WTC11 (cell line): Measurements from ENCODE around the gene TMEM25. TPM values are rescaled to one million over a fixed set of nuclear protein-coding genes. Genes with fewer than 3 reads are reported as not detected.
"Not testable (repeated sequence)": the region's sequence is repeated elsewhere in the genome, so short reads cannot be mapped to it uniquely, and the experiment has no call there.

Source experiments
- ATAC-seq: fragments of 200-7000 bp; cut with Tn5 transposase; 2 replicates; pipeline ENCODE4 v1.10.0; 2021; ENCODE audit warnings: mild to moderate bottlenecking, moderate library complexity
- CTCF ChIA-PET: fragments of 300-600 bp; sonication (Branson Sonifier 250); formaldehyde crosslinking; loops from one replicate; lab custom pipeline; 2021; ENCODE audit warnings: antibody characterized with exemption; lab: Charles Lee
- POLR2A ChIA-PET: fragments of 350-600 bp; sonication (Branson Sonifier 250); formaldehyde crosslinking; loops from one replicate; lab custom pipeline; 2021; ENCODE audit warnings: antibody characterized with exemption; lab: Charles Lee
- DNase-seq: peaks from one replicate; pipeline ENCODE4 v3.0.0; 2021; ENCODE audit warnings: low spot score
- H3K27ac Mint-ChIP-seq: 2 replicates; pipeline ENCODE4 v1.8.0; 2021; ENCODE audit warnings: mixed read lengths
- H3K27me3 Mint-ChIP-seq: 2 replicates; pipeline ENCODE4 v1.8.0; 2021; ENCODE audit warnings: low read depth, mild to moderate bottlenecking, moderate library complexity, mixed read lengths
- H3K36me3 Mint-ChIP-seq: 2 replicates; pipeline ENCODE4 v1.8.0; 2021; ENCODE audit warnings: mixed read lengths
- H3K4me1 Mint-ChIP-seq: 2 replicates; pipeline ENCODE4 v1.8.0; 2022; ENCODE audit warnings: mixed read lengths
- H3K4me3 Mint-ChIP-seq: 2 replicates; pipeline ENCODE4 v1.8.0; 2021; ENCODE audit warnings: mild to moderate bottlenecking, moderate library complexity, mixed read lengths
- H3K9me3 Mint-ChIP-seq: 2 replicates; pipeline ENCODE4 v1.8.0; 2021; ENCODE audit warnings: mixed read lengths
- CBFB ChIP-seq: sonication (generic); formaldehyde crosslinking; IDR thresholded peaks from 2 replicates; pipeline ENCODE4 v1.8.1; 2022; ENCODE audit warnings: mild to moderate bottlenecking, low read depth, missing genetic modification reagents
- CREB1 ChIP-seq: sonication (generic); formaldehyde crosslinking; IDR thresholded peaks from 2 replicates; pipeline ENCODE4 v1.8.0; 2023; ENCODE audit warnings: mild to moderate bottlenecking, missing genetic modification reagents
- CREM ChIP-seq: sonication (generic); formaldehyde crosslinking; IDR thresholded peaks from 2 replicates; pipeline ENCODE4 v1.8.1; 2022; ENCODE audit warnings: mild to moderate bottlenecking, missing genetic modification reagents, moderate library complexity
- E2F1 ChIP-seq: sonication (generic); formaldehyde crosslinking; IDR thresholded peaks from 2 replicates; pipeline ENCODE4 v1.8.0; 2022; ENCODE audit warnings: mild to moderate bottlenecking, missing genetic modification reagents
- ESRRA ChIP-seq: sonication (generic); formaldehyde crosslinking; IDR thresholded peaks from 2 replicates; pipeline ENCODE4 v1.8.1; 2022; ENCODE audit warnings: mild to moderate bottlenecking, missing genetic modification reagents, borderline replicate concordance
- ETV6 ChIP-seq: sonication (generic); formaldehyde crosslinking; IDR thresholded peaks from 2 replicates; pipeline ENCODE4 v1.8.1; 2022; ENCODE audit warnings: mild to moderate bottlenecking, missing genetic modification reagents
- FOXK1 ChIP-seq: sonication (generic); formaldehyde crosslinking; IDR thresholded peaks from 2 replicates; pipeline ENCODE4 v1.8.0; 2022; ENCODE audit warnings: mild to moderate bottlenecking, moderate library complexity, missing genetic modification reagents
- GTF2I ChIP-seq: fragments of 250-450 bp; sonication (Bioruptor Pico); conservative IDR thresholded peaks from 2 replicates; pipeline ENCODE4 v1.4.0; 2021; ENCODE audit warnings: mild to moderate bottlenecking
- KAT7 ChIP-seq: sonication (generic); formaldehyde crosslinking; IDR thresholded peaks from 2 replicates; pipeline ENCODE4 v1.8.1; 2023; ENCODE audit warnings: missing genetic modification reagents, mild to moderate bottlenecking, borderline replicate concordance
- MAX ChIP-seq: sonication (generic); formaldehyde crosslinking; IDR thresholded peaks from 2 replicates; pipeline ENCODE4 v1.8.0; 2022; ENCODE audit warnings: mild to moderate bottlenecking, missing genetic modification reagents
- NFATC4 ChIP-seq: fragments of 250-450 bp; sonication (Bioruptor Pico); IDR thresholded peaks from 2 replicates; pipeline ENCODE4 v1.9.0; 2021; ENCODE audit warnings: mild to moderate bottlenecking
- NR1H2 ChIP-seq: sonication (generic); formaldehyde crosslinking; IDR thresholded peaks from 2 replicates; pipeline ENCODE4 v1.9.0; 2021; ENCODE audit warnings: mild to moderate bottlenecking, moderate library complexity, missing genetic modification reagents
- RELA ChIP-seq: sonication (generic); formaldehyde crosslinking; IDR thresholded peaks from 2 replicates; pipeline ENCODE4 v1.8.1; 2022; ENCODE audit warnings: missing genetic modification reagents, mild to moderate bottlenecking, borderline replicate concordance
- SMAD3 ChIP-seq: sonication (generic); formaldehyde crosslinking; IDR thresholded peaks from 2 replicates; pipeline ENCODE4 v1.8.0; 2022; ENCODE audit warnings: missing genetic modification reagents, mild to moderate bottlenecking, borderline replicate concordance
- SMAD4 ChIP-seq: sonication (generic); formaldehyde crosslinking; IDR thresholded peaks from 2 replicates; pipeline ENCODE4 v1.8.0; 2022; ENCODE audit warnings: mild to moderate bottlenecking, missing genetic modification reagents
- SP1 ChIP-seq: sonication (generic); formaldehyde crosslinking; conservative IDR thresholded peaks from 2 replicates; pipeline ENCODE4 v1.8.1; 2022; ENCODE audit warnings: missing genetic modification reagents
- TCF7 ChIP-seq: sonication (generic); formaldehyde crosslinking; IDR thresholded peaks from 2 replicates; pipeline ENCODE4 v1.8.0; 2022; ENCODE audit warnings: mild to moderate bottlenecking, low read depth, missing genetic modification reagents, moderate library complexity
- TEAD1 ChIP-seq: sonication (generic); formaldehyde crosslinking; IDR thresholded peaks from 2 replicates; pipeline ENCODE4 v1.8.0; 2022; ENCODE audit warnings: mild to moderate bottlenecking, missing genetic modification reagents
- TEAD4 ChIP-seq: sonication (generic); formaldehyde crosslinking; IDR thresholded peaks from 2 replicates; pipeline ENCODE4 v1.8.0; 2022; ENCODE audit warnings: mild to moderate bottlenecking, missing genetic modification reagents
- ZBTB21 ChIP-seq: sonication (generic); formaldehyde crosslinking; IDR thresholded peaks from 2 replicates; pipeline ENCODE4 v1.8.1; 2023; ENCODE audit warnings: mild to moderate bottlenecking, missing genetic modification reagents, borderline replicate concordance
- ZNF138 ChIP-seq: sonication (generic); formaldehyde crosslinking; conservative IDR thresholded peaks from 2 replicates; pipeline ENCODE4 v1.8.1; 2022; ENCODE audit warnings: mild to moderate bottlenecking, moderate library complexity, missing genetic modification reagents
- ZNF263 ChIP-seq: sonication (generic); formaldehyde crosslinking; IDR thresholded peaks from 2 replicates; pipeline ENCODE4 v1.8.1; 2022; ENCODE audit warnings: low read depth, mild to moderate bottlenecking, moderate library complexity, missing genetic modification reagents
- ZNF317 ChIP-seq: sonication (generic); formaldehyde crosslinking; IDR thresholded peaks from 2 replicates; pipeline ENCODE4 v1.8.1; 2023; ENCODE audit warnings: low read depth, mild to moderate bottlenecking, moderate library complexity, missing genetic modification reagents, borderline replicate concordance
- ZNF416 ChIP-seq: fragments of 250-450 bp; sonication (Bioruptor Pico); IDR thresholded peaks from 2 replicates; pipeline ENCODE4 v1.9.0; 2021; ENCODE audit warnings: mild to moderate bottlenecking, inconsistent platforms
- ZNF423 ChIP-seq: fragments of 250-450 bp; sonication (Bioruptor Pico); IDR thresholded peaks from 2 replicates; pipeline ENCODE4 v2.1.2; 2022; ENCODE audit warnings: mild to moderate bottlenecking, moderate library complexity
- ZNF425 ChIP-seq: fragments of 250-450 bp; sonication (Bioruptor Pico); conservative IDR thresholded peaks from 2 replicates; pipeline ENCODE4 v1.9.0; 2021; ENCODE audit warnings: mild to moderate bottlenecking
- ZNF512 ChIP-seq: sonication (generic); formaldehyde crosslinking; IDR thresholded peaks from 2 replicates; pipeline ENCODE4 v1.8.1; 2022; ENCODE audit warnings: missing genetic modification reagents, borderline replicate concordance
- ZNF671 ChIP-seq: fragments of 250-450 bp; sonication (Bioruptor Pico); IDR thresholded peaks from 2 replicates; pipeline ENCODE4 v1.8.0; 2021; ENCODE audit warnings: mild to moderate bottlenecking
- total RNA-seq: library from RNA; stranded (reverse); gene quantifications from 3 replicates; pipeline ENCODE4 v1.2.3, GENCODE V29; 2021

The TMEM25 gene
- total RNA-seq, 1 experiment from 2014 or later: 19.7 TPM

GRCh38 chr11:118530683-118531596 is at the start of gene TMEM25 (continued):
- TF ChIP-seq ZNF671 (CRISPR knock-in tag): no peak
- TF ChIP-seq ZNF512 (CRISPR knock-in tag): no peak
- TF ChIP-seq NFATC4 (CRISPR knock-in tag): no peak
- TF ChIP-seq E2F1 (CRISPR knock-in tag): 0 out of 2 replicates have a peak, but pooled peaks have one; percentile 20
- TF ChIP-seq TEAD1: no peak
- no peak for TF ChIP-seq NR1H2 (CRISPR knock-in tag)
- TF ChIP-seq SMAD3 (CRISPR knock-in tag): peak; percentile 18; the same call in 1 of the 2 replicates
- peak; percentile 81; the same call in 1 of the 2 replicates for TF ChIP-seq MAX (CRISPR knock-in tag)
- no peak for TF ChIP-seq ZNF416 (CRISPR knock-in tag)
- no peak for TF ChIP-seq SMAD4 (CRISPR knock-in tag)
- TF ChIP-seq ZNF317: no peak
- no peak for TF ChIP-seq CBFB
- peak; percentile 89 for TF ChIP-seq ETV6 (CRISPR knock-in tag)
- TF ChIP-seq ZBTB21: no peak
- TF ChIP-seq GTF2I: no peak
- TF ChIP-seq RELA (CRISPR knock-in tag): 0 out of 2 replicates have a peak, but pooled peaks have one; percentile 35
- 0 out of 2 replicates have a peak, but pooled peaks have one; percentile 44 for TF ChIP-seq CREM (CRISPR knock-in tag)
- TF ChIP-seq CREB1 (CRISPR knock-in tag): no peak
- TF ChIP-seq, all 79 proteins: peak for 22

GRCh38 chr11:118481238-118481637 is 49.8 kb upstream of the TMEM25 start:
- H3K27me3 Mint-ChIP-seq, POLR2A ChIA-PET, H3K4me3 Mint-ChIP-seq, CTCF ChIA-PET, H3K9me3 Mint-ChIP-seq, H3K27ac Mint-ChIP-seq, DNase-seq, H3K4me1 Mint-ChIP-seq, ATAC-seq: not testable (repeated sequence)
- peaks cover 76% of the 10 kb centered on the region for H3K36me3 Mint-ChIP-seq

- Mint-ChIP-seq H3K36me3 (peaks cover 65% of the 10 kb centered on the region), H3K9me3 (no peaks in the 10 kb centered on the region), H3K4me3 (no peak overlapping the region), H3K27ac (0 out of 2 replicates have a peak overlapping the region, but pooled peaks have one; percentile 23), H3K27me3 (no peaks in the 10 kb centered on the region), H3K4me1 (no peaks in the 10 kb centered on the region)
- ChIA-PET CTCF (no interaction called here), POLR2A (no interaction called here)
- ATAC-seq (no peak), DNase-seq (no peak)
- no peak for TF ChIP-seq ZNF138 (CRISPR knock-in tag)
- no peak for TF ChIP-seq SP1
- no peak for TF ChIP-seq CREB1 (CRISPR knock-in tag)
- TF ChIP-seq TEAD4 (CRISPR knock-in tag): no peak
- no peak for TF ChIP-seq FOXK1 (CRISPR knock-in tag)
- TF ChIP-seq ESRRA (CRISPR knock-in tag): no peak
- no peak for TF ChIP-seq GTF2I
- no peak for TF ChIP-seq TCF7
- no peak for TF ChIP-seq ZNF263
- no peak for TF ChIP-seq NR1H2 (CRISPR knock-in tag)
- TF ChIP-seq ZNF423 (CRISPR knock-in tag): no peak
- TF ChIP-seq ZNF512 (CRISPR knock-in tag): no peak
- TF ChIP-seq KAT7 (CRISPR knock-in tag): no peak
- TF ChIP-seq ZNF425 (CRISPR knock-in tag): no peak
Measured at GRCh38 chr11:118484405-118484804, 46.6 kb upstream of the TMEM25 start.
